ENCODE data around the gene THAP10. TPM values are rescaled to one million over a fixed set of nuclear protein-coding genes. Genes with fewer than 3 reads are reported as not detected.
"Not testable (repeated sequence)": the region's sequence is repeated elsewhere in the genome, so short reads cannot be mapped to it uniquely, and the experiment has no call there.

THAP10 gene
- total RNA-seq, 1 donor, result 1.1 TPM

DNA sequence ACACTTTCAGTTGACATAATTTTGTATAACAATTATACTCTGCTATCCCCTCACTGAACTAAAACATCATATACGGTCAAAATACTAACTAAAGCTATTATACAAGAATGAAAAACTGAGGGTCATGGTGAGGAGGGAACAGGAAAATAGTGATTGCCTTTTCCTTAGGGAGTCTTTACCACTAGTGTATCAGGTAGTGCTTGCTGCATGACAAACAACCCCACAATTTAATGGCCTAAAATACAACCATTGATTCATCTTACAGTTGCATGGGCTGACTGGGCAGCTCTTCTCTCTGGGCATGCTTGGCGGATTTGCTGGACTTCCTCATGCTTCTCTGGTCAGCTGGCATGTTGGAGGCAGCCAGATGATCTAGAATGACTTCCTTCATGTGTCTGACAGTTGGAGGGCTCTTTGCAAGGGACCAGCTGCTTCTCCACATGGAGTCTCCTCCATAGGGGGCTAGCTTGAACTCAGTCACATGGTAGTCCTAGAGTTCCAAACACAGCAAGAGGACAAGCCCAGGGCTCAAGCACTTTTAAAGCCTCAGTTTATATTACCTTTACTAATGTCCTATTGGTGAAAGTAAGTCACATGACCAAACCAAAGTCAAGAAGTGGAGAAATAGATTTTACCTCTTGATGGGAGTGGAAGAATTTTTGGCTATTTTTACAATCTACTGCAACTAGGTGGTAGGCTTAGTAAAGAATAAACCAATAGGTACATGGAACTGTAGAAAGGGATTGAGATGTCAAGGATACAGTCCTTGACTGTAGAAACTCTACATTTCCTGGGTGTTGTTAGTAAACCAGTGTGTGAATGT, 18.8 kb downstream of the THAP10 start:
- Histone ChIP-seq H3K36me3 (ENCODE audit: insufficient read depth, low read length) (no peaks in the 10 kb centered on the region), H3K79me2 (ENCODE audit: insufficient read depth, low read length) (no peaks in the 10 kb centered on the region), H3K27me3 (ENCODE audit: insufficient read depth, low read length) (no peaks in the 10 kb centered on the region), H4K20me1 (ENCODE audit: insufficient read depth, low read length) (no peaks in the 10 kb centered on the region), H3K4me2 (ENCODE audit: insufficient read depth, low read length) (no peak overlapping the region), H3K27ac (ENCODE audit: low read depth, low read length) (no peak overlapping the region), H3K9me3 (ENCODE audit: low read depth, low read length) (no peaks in the 10 kb centered on the region), H3K4me1 (ENCODE audit: insufficient read depth, low read length) (peaks cover 25% of the 10 kb centered on the region), H3K4me3 (ENCODE audit: insufficient read depth, low read length) (no peak overlapping the region), H2AFZ (ENCODE audit: low read length) (no peak overlapping the region)
- peak; percentile 80 for DNase-seq (ENCODE audit: insufficient read length, low spot score, missing footprints)
- TF ChIP-seq, protein P1, sequence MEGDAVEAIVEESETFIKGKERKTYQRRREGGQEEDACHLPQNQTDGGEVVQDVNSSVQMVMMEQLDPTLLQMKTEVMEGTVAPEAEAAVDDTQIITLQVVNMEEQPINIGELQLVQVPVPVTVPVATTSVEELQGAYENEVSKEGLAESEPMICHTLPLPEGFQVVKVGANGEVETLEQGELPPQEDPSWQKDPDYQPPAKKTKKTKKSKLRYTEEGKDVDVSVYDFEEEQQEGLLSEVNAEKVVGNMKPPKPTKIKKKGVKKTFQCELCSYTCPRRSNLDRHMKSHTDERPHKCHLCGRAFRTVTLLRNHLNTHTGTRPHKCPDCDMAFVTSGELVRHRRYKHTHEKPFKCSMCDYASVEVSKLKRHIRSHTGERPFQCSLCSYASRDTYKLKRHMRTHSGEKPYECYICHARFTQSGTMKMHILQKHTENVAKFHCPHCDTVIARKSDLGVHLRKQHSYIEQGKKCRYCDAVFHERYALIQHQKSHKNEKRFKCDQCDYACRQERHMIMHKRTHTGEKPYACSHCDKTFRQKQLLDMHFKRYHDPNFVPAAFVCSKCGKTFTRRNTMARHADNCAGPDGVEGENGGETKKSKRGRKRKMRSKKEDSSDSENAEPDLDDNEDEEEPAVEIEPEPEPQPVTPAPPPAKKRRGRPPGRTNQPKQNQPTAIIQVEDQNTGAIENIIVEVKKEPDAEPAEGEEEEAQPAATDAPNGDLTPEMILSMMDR (IDR thresholded peaks at IDR 0.05; ENCODE audit: extremely low read depth, low read depth, low read length), result no peak

DNA sequence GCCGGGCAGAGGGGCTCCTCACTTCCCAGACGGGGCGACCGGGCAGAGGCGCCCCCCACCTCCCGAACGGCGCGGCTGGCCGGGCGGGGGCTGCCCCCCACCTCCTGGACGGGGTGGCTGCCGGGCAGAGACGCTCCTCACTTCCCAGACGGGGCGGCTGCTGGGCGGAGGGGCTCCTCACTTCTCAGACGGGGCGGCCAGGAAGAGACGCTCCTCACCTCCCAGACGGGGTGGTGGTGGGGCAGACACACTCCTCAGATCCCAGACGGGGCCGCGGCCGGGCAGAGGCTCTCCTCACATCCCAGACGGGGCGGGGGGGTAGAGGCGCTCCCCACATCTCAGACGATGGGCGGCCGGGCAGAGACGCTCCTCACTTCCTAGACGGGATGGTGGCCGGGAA, 20.7 kb downstream of the THAP10 start:
- DNase-seq (ENCODE audit: insufficient read length, low spot score, missing footprints); H3K27me3 ChIP-seq (ENCODE audit: insufficient read depth, low read length); H3K4me3 ChIP-seq (ENCODE audit: insufficient read depth, low read length); H3K36me3 ChIP-seq (ENCODE audit: insufficient read depth, low read length); H3K79me2 ChIP-seq (ENCODE audit: insufficient read depth, low read length); H4K20me1 ChIP-seq (ENCODE audit: insufficient read depth, low read length); H3K27ac ChIP-seq (ENCODE audit: low read depth, low read length); H2AFZ ChIP-seq (ENCODE audit: low read length); H3K9me3 ChIP-seq (ENCODE audit: low read depth, low read length); H3K4me2 ChIP-seq (ENCODE audit: insufficient read depth, low read length): not testable (repeated sequence)
- H3K4me1 ChIP-seq (ENCODE audit: insufficient read depth, low read length), result peaks cover 41% of the 10 kb centered on the region

DNA sequence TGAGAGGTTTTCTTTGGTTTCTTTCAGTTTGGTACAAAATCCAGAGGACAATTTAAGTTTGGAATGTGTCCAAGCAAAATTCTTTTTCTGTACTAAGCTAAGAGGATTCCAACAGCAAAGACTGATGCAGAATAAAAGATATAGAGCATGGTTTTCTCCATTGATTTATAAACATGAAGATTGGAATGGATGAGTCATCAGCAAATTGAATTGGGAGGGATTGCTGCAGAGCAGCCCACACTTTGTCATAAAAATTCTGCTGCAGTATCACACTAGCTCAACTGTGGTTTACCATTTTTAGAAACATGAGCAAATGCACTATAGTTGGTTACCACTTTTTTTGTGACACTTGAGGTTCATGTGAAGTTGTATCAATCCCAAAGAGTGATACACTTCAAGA, 22.2 kb downstream of the THAP10 start:
- Histone ChIP-seq H3K79me2 (ENCODE audit: insufficient read depth, low read length) (no peaks in the 10 kb centered on the region), H3K27ac (ENCODE audit: low read depth, low read length) (peak overlapping the region; percentile 13), H3K4me3 (ENCODE audit: insufficient read depth, low read length) (no peak overlapping the region), H2AFZ (ENCODE audit: low read length) (no peak overlapping the region), H3K27me3 (ENCODE audit: insufficient read depth, low read length) (no peaks in the 10 kb centered on the region), H3K36me3 (ENCODE audit: insufficient read depth, low read length) (no peaks in the 10 kb centered on the region), H3K9me3 (ENCODE audit: low read depth, low read length) (no peaks in the 10 kb centered on the region), H4K20me1 (ENCODE audit: insufficient read depth, low read length) (no peaks in the 10 kb centered on the region), H3K4me1 (ENCODE audit: insufficient read depth, low read length) (peaks cover 41% of the 10 kb centered on the region), H3K4me2 (ENCODE audit: insufficient read depth, low read length) (no peak overlapping the region)
- DNase-seq (ENCODE audit: insufficient read length, low spot score, missing footprints), result peak; percentile 94
- TF ChIP-seq, protein P1 (IDR thresholded peaks at IDR 0.05; ENCODE audit: extremely low read depth, low read depth, low read length), result no peak

DNA sequence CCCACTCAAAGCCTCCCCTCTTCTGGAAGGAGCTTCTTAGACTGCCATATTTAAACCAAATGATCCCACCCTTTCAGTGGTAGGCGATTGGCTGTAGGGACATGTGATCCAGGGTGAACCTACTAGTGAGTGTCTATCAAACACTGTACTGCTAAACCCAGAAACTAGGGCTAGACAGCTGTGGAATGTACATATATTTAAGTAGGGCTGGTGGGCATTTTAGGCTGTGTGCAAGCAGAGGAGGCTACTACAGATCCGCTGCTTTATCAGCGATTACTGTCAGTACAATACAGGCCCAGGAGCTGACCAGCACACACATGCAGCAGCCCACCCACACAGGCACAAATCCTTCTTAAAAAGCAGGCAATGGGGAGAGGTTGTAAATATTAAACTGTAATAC, 22.9 kb downstream of the THAP10 start:
- Histone ChIP-seq H3K79me2 (ENCODE audit: insufficient read depth, low read length) (no peaks in the 10 kb centered on the region), H3K36me3 (ENCODE audit: insufficient read depth, low read length) (no peaks in the 10 kb centered on the region), H3K27me3 (ENCODE audit: insufficient read depth, low read length) (no peaks in the 10 kb centered on the region), H3K4me3 (ENCODE audit: insufficient read depth, low read length) (no peak overlapping the region), H2AFZ (ENCODE audit: low read length) (no peak overlapping the region), H3K9me3 (ENCODE audit: low read depth, low read length) (no peaks in the 10 kb centered on the region), H3K27ac (ENCODE audit: low read depth, low read length) (no peak overlapping the region), H4K20me1 (ENCODE audit: insufficient read depth, low read length) (no peaks in the 10 kb centered on the region), H3K4me1 (ENCODE audit: insufficient read depth, low read length) (peaks cover 38% of the 10 kb centered on the region), H3K4me2 (ENCODE audit: insufficient read depth, low read length) (no peak overlapping the region)
- DNase-seq (ENCODE audit: insufficient read length, low spot score, missing footprints), result no peak
- TF ChIP-seq, protein P1 (IDR thresholded peaks at IDR 0.05; ENCODE audit: extremely low read depth, low read depth, low read length), result no peak

Measured in osteoblast (primary cell).